B cell (primary cell): Measurements from ENCODE around the gene ZNF79. TPM values are rescaled to one million over a fixed set of nuclear protein-coding genes. Genes with fewer than 3 reads are reported as not detected.

Experiments used
- ATAC-seq: fragments of 200-7000 bp; cut with Tn5 transposase; one replicate; pipeline ENCODE4 v1.10.0; 2021; ENCODE audit warnings: low read depth, mild to moderate bottlenecking, moderate number of reproducible peaks, moderate library complexity
- CTCF ChIA-PET: fragments of 350-600 bp; sonication (Branson Sonifier 250); formaldehyde crosslinking; loops from one replicate; lab custom pipeline; 2021; ENCODE audit warnings: antibody characterized with exemption, inconsistent platforms; lab: Charles Lee
- POLR2A ChIA-PET: fragments of 350-600 bp; sonication (Branson Sonifier 250); formaldehyde crosslinking; loops from one replicate; lab custom pipeline; 2021; ENCODE audit warnings: antibody characterized with exemption; lab: Charles Lee
- DNase-seq: peaks from one replicate; pipeline ENCODE4 v3.0.0; 2013
- H2AFZ ChIP-seq: 2 replicates; pipeline ENCODE4 v1.6.1; 2012; ENCODE audit warnings: mild to moderate bottlenecking, low read depth, low read length; ENCODE audit not compliant: insufficient read depth, poor library complexity, severe bottlenecking
- H3K27ac ChIP-seq, 2 donors: 1 replicate in 1 of 2; 2 replicates in 1 of 2; pipeline ENCODE4 v1.5.1; 2012 to 2013; ENCODE audit warnings: low read length in 2 of 2, mild to moderate bottlenecking in 2 of 2, moderate library complexity in 1 of 2
- H3K27me3 ChIP-seq, 4 experiments: fragments of 200-600 bp in 1 of 4; sonication (generic) in 1 of 4; replicated peaks in 1 of 4; 1 replicate in 2 of 4; 2 replicates in 2 of 4; pipeline versions ENCODE4 v1.6.1 to v1.7.0; 2013 to 2016; ENCODE audit warnings: low read length in 3 of 4, mild to moderate bottlenecking in 2 of 4, mixed read lengths in 1 of 4, moderate library complexity in 1 of 4; ENCODE audit not compliant: insufficient read depth in 4 of 4, control insufficient read depth in 3 of 4; ENCODE audit errors: control extremely low read depth in 1 of 4
- H3K36me3 ChIP-seq, 2 experiments: replicated peaks in 1 of 2; 1 replicate in 1 of 2; 2 replicates in 1 of 2; pipeline versions ENCODE4 v1.6.1 to v1.7.1; 2013; ENCODE audit warnings: low read length in 1 of 2; ENCODE audit not compliant: insufficient read depth in 2 of 2, control insufficient read depth in 1 of 2; ENCODE audit errors: control extremely low read depth in 1 of 2, extremely low read depth in 1 of 2
- H3K4me1 ChIP-seq, 2 donors: fragments of 200-600 bp in 1 of 2; sonication (generic) in 1 of 2; 1 replicate in 1 of 2; 2 replicates in 1 of 2; pipeline versions ENCODE4 v1.5.1 to v1.6.1; 2013 to 2017; ENCODE audit warnings: low read length in 2 of 2; ENCODE audit not compliant: control insufficient read depth in 2 of 2, insufficient read depth in 2 of 2
- H3K4me2 ChIP-seq: replicated peaks from 2 replicates; pipeline ENCODE3; 2012; ENCODE audit warnings: mild to moderate bottlenecking, low read depth, low read length; ENCODE audit not compliant: poor library complexity, severe bottlenecking
- H3K4me3 ChIP-seq, 5 experiments: fragments of 200-600 bp in 1 of 5; sonication (generic) in 1 of 5; 1 replicate in 3 of 5; 2 replicates in 2 of 5; pipeline versions ENCODE4 v1.5.1 to v1.7.0; 2011 to 2016; ENCODE audit warnings: low read length in 4 of 5, mild to moderate bottlenecking in 4 of 5, low read depth in 2 of 5, control low read depth in 1 of 5, moderate library complexity in 1 of 5; ENCODE audit not compliant: insufficient read depth in 1 of 5; ENCODE audit errors: control extremely low read depth in 1 of 5, extremely low read depth in 1 of 5
- H3K79me2 ChIP-seq: fragments of 200-600 bp; sonication (generic); one replicate; pipeline ENCODE4 v1.6.0; 2016; ENCODE audit warnings: low read length; ENCODE audit not compliant: control insufficient read depth, insufficient read depth
- H3K9ac ChIP-seq: fragments of 200-600 bp; sonication (generic); 2 replicates; pipeline ENCODE4 v1.6.1; 2017; ENCODE audit warnings: mild to moderate bottlenecking, low read length, moderate library complexity
- H3K9me3 ChIP-seq, 3 donors: one replicate each; pipeline versions ENCODE4 v1.6.1 to v1.7.1; 2013; ENCODE audit warnings: low read length in 2 of 3; ENCODE audit not compliant: control insufficient read depth in 2 of 3, insufficient read depth in 1 of 3; ENCODE audit errors: control extremely low read depth in 1 of 3
- H4K20me1 ChIP-seq: 2 replicates; pipeline ENCODE4 v1.6.0; 2012; ENCODE audit warnings: mild to moderate bottlenecking, low read length; ENCODE audit not compliant: insufficient read depth, control insufficient read depth, poor library complexity, severe bottlenecking
- H3K27ac Mint-ChIP-seq: one replicate; pipeline ENCODE4 v1.8.0; 2021; ENCODE audit warnings: mixed read lengths
- H3K27me3 Mint-ChIP-seq: one replicate; pipeline ENCODE4 v1.8.0; 2021; ENCODE audit warnings: mixed read lengths
- H3K4me1 Mint-ChIP-seq: one replicate; pipeline ENCODE4 v1.8.0; 2021; ENCODE audit warnings: mixed read lengths
- H3K4me3 Mint-ChIP-seq: one replicate; pipeline ENCODE4 v1.8.0; 2021; ENCODE audit warnings: mixed read lengths
- H3K9me3 Mint-ChIP-seq: one replicate; pipeline ENCODE4 v1.8.0; 2022; ENCODE audit warnings: mixed read lengths; ENCODE audit not compliant: insufficient read depth
- CTCF ChIP-seq: fragments of 200-600 bp; IDR thresholded peaks from one replicate; pipeline ENCODE4 v1.8.0; 2022; ENCODE audit warnings: antibody characterized with exemption, mild to moderate bottlenecking
- EZH2 ChIP-seq: IDR thresholded peaks from 2 replicates; pipeline ENCODE4 v1.6.1; 2012; ENCODE audit warnings: borderline replicate concordance, low read depth, mild to moderate bottlenecking, moderate library complexity, low read length; ENCODE audit not compliant: insufficient read depth, poor library complexity, severe bottlenecking
- WGBS: methylation state at CpG from one replicate; pipeline ENCODE4 v1.1.5; 2013; ENCODE audit warnings: missing lambda C conversion rate; ENCODE audit not compliant: insufficient coverage; 5-methylcytosine and 5-hydroxymethylcytosine counted together
- intact Hi-C: fragments of 100-400 bp; cut with micrococcal nuclease; formaldehyde crosslinking; loops from one replicate; pipeline ENCODE4 v1.10.0; 2022
- polyA plus RNA-seq: library from polyadenylated mRNA; depleted of rRNA; stranded (reverse); fragments of >200 nt; gene quantifications from 2 replicates; pipeline ENCODE4 v1.2.3, GENCODE V29; 2012
- total RNA-seq, 2 donors: library from RNA; stranded (reverse); fragments of 120-200 nt in 1 of 2; gene quantifications; 1 replicate in 1 of 2; 2 replicates in 1 of 2; pipeline versions ENCODE4 v1.2.3 to v1.2.4, GENCODE V29; 2013 to 2022

Gene ZNF79
- total and polyA plus RNA-seq, 2 donors (not counting 1 experiment from before 2014, with no cell fraction given), result 4.8 to 16.1 TPM

GRCh38 chr9:127406799-127407491 is 17.2 kb upstream of the ZNF79 start:
- Histone ChIP-seq H3K27ac (no peak overlapping the region), H3K9ac (no peak overlapping the region), H4K20me1 (no peaks in the 10 kb centered on the region), H3K4me1 (peaks cover 3 to 5% of the 10 kb centered on the region in 2 donors), H3K36me3 (peaks cover 0 to 5% of the 10 kb centered on the region in 2 experiments), H3K79me2 (no peaks in the 10 kb centered on the region), H3K27me3 (no peaks in the 10 kb centered on the region), H3K4me3 (no peak overlapping the region), H3K4me2 (no peak overlapping the region), H3K9me3 (no peaks in the 10 kb centered on the region), H2AFZ (no peak overlapping the region)
- ChIA-PET POLR2A (no interaction called here), CTCF (no interaction called here)
- peaks cover 7% of the 10 kb centered on the region for H3K4me1 Mint-ChIP-seq
- no peak for ATAC-seq
- H3K4me3 Mint-ChIP-seq, result no peak overlapping the region
- H3K9me3 Mint-ChIP-seq, result no peaks in the 10 kb centered on the region
- WGBS, result over 99% methylated on average over 13 of the region's 13 CpGs
- intact Hi-C loops, result no loop called here
- DNase-seq, result no peak
- no peaks in the 10 kb centered on the region for H3K27me3 Mint-ChIP-seq
- H3K27ac Mint-ChIP-seq, result no peak overlapping the region
- TF ChIP-seq CTCF, result no peak
- no peak for TF ChIP-seq EZH2

DNA sequence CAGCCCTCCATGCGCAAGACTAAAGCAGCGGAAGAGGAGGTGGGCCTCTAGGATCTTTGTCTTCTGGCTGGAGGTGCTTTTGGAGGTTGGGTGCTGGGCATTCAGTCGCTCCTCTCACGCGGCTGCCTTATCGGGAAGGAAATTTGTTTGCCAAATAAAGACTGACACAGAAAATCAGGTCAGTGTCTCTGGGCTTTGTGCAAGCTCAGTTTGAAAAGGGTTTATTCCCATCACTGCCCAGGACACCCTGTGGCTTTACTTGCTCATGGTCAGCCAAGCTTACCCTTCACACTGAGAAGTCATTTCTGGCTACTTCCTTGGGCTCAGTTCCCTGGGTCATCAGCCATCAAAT is 16.7 kb upstream of the ZNF79 start:
- POLR2A ChIA-PET, result no interaction called here
- 96% methylated on average over 6 of the region's 6 CpGs for WGBS
- H3K27me3 ChIP-seq, result no peaks in the 10 kb centered on the region

More for the DNA sequence above, 16.7 kb upstream of the ZNF79 start:
- Histone ChIP-seq H3K9ac (no peak overlapping the region), H3K9me3 (no peaks in the 10 kb centered on the region), H3K79me2 (no peaks in the 10 kb centered on the region), H3K27ac (no peak overlapping the region), H3K4me2 (no peak overlapping the region), H3K36me3 (peaks cover 0 to 5% of the 10 kb centered on the region in 2 experiments), H2AFZ (no peak overlapping the region), H3K4me3 (no peak overlapping the region), H4K20me1 (no peaks in the 10 kb centered on the region), H3K4me1 (peaks cover 3 to 5% of the 10 kb centered on the region in 2 donors)
- Mint-ChIP-seq H3K4me1 (peaks cover 8% of the 10 kb centered on the region), H3K27ac (no peak overlapping the region), H3K9me3 (no peaks in the 10 kb centered on the region), H3K27me3 (no peaks in the 10 kb centered on the region), H3K4me3 (no peak overlapping the region)
- intact Hi-C loops, result no loop called here
- TF ChIP-seq EZH2 (no peak), CTCF (no peak)
- ATAC-seq (no peak), DNase-seq (no peak)
- CTCF ChIA-PET, result interaction anchor here (0.6 to 0.7 kb wide), 2 partner anchors 196 to 701 kb away, joined by 3 to 4 read pairs; no protein-coding TSS in a partner anchor
